GM12878 (cell line): ENCODE measurements around the gene ANO5. TPM values are rescaled to one million over a fixed set of nuclear protein-coding genes. Genes with fewer than 3 reads are reported as not detected.

ENCODE experiments used
- ATAC-seq: fragments of 200-7000 bp; cut with Tn5 transposase; 3 replicates; pipeline ENCODE4 v1.9.1; 2020; ENCODE audit warnings: mild to moderate bottlenecking, moderate library complexity
- BruUV-seq: library from RNA; stranded (reverse); fragments of 400-500 nt; replicated peaks from 2 replicates; lab custom pipeline; 2021; lab: Mats Ljungman, UMichigan
- CTCF ChIA-PET: fragments of 300-600 bp; sonication (Branson Sonifier 250); formaldehyde crosslinking; extraction: SDS; loops from one replicate; lab custom pipeline; 2021; ENCODE audit warnings: inconsistent platforms; lab: Yijun Ruan, JAX
- POLR2A ChIA-PET: fragments of 350-600 bp; formaldehyde crosslinking; extraction: SDS; loops from one replicate; lab custom pipeline; 2021; ENCODE audit warnings: inconsistent platforms; lab: Charles Lee
- RAD21 ChIA-PET: fragments of 300-600 bp; sonication (Branson Sonifier 250); formaldehyde crosslinking; loops from one replicate; lab custom pipeline; 2023; ENCODE audit warnings: antibody characterized with exemption; ENCODE audit not compliant: unreplicated experiment; lab: Charles Lee
- SMC1A ChIA-PET: fragments of 300-600 bp; sonication (Branson Sonifier 250); formaldehyde crosslinking; loops from one replicate; lab custom pipeline; 2023; ENCODE audit not compliant: unreplicated experiment, uncharacterized antibody; lab: Charles Lee
- DNase-seq: peaks from one replicate; pipeline ENCODE4 v3.0.0-alpha.2; 2011; ENCODE audit warnings: low read depth, low spot score
- FAIRE-seq: peaks from 3 replicates; lab custom pipeline; 2011; peaks lifted over from hg19 to GRCh38; lab: Jason Lieb, UNC
- H2AFZ ChIP-seq: 2 replicates; pipeline ENCODE4 v1.6.0; 2011; ENCODE audit warnings: low read depth, low read length, control low read depth; ENCODE audit not compliant: control insufficient read depth
- H3K27ac ChIP-seq: 2 replicates; pipeline ENCODE4 v1.5.1; 2011; ENCODE audit warnings: control low read depth; ENCODE audit not compliant: control insufficient read depth, insufficient read depth
- H3K27me3 ChIP-seq, 2 experiments: replicated peaks in 1 of 2; 2 replicates each; pipeline versions ENCODE4 v1.6.0 to v1.6.1; 2011; ENCODE audit warnings: low read length in 1 of 2; ENCODE audit not compliant: control insufficient read depth in 2 of 2, insufficient read depth in 2 of 2
- H3K36me3 ChIP-seq, 2 experiments: 2 replicates each; pipeline ENCODE4 v1.5.1; 2011; ENCODE audit warnings: low read length in 1 of 2; ENCODE audit not compliant: control insufficient read depth in 2 of 2, insufficient read depth in 2 of 2
- H3K4me1 ChIP-seq: 2 replicates; pipeline ENCODE4 v1.6.1; 2011; ENCODE audit warnings: mild to moderate bottlenecking, low read length, moderate library complexity, mixed read lengths; ENCODE audit not compliant: control insufficient read depth, insufficient read depth
- H3K4me2 ChIP-seq: 2 replicates; pipeline ENCODE4 v1.6.0; 2011; ENCODE audit warnings: control low read depth; ENCODE audit not compliant: control insufficient read depth, insufficient read depth
- H3K4me3 ChIP-seq: fragments of 200-600 bp; sonication (generic); 2 replicates; pipeline ENCODE4 v1.5.1; 2016
- H3K79me2 ChIP-seq: 2 replicates; pipeline ENCODE4 v1.6.0; 2011; ENCODE audit warnings: low read length; ENCODE audit not compliant: control insufficient read depth, insufficient read depth
- H3K9ac ChIP-seq: 2 replicates; pipeline ENCODE4 v1.8.0; 2011; ENCODE audit warnings: low read length, control low read depth, mixed read lengths; ENCODE audit not compliant: control insufficient read depth, insufficient read depth
- H3K9me3 ChIP-seq: replicated peaks from 3 replicates; pipeline ENCODE4 v1.5.1; 2011; ENCODE audit warnings: mild to moderate bottlenecking, low read length; ENCODE audit not compliant: control insufficient read depth, insufficient read depth
- H4K20me1 ChIP-seq: 2 replicates; pipeline ENCODE4 v1.6.0; 2011; ENCODE audit not compliant: control insufficient read depth, insufficient read depth
- BHLHE40 ChIP-seq, 2 experiments: fragments of 450-650 bp in 1 of 2; IDR thresholded peaks; 2 replicates each; pipeline ENCODE4 v1.6.1; 2011 to 2017; ENCODE audit warnings: low read depth in 2 of 2, borderline replicate concordance in 1 of 2, improper control_type of control experiment in 1 of 2, low read length in 1 of 2, mild to moderate bottlenecking in 1 of 2
- CEBPB ChIP-seq, 2 experiments: fragments of 150-350 bp in 1 of 2; IDR thresholded peaks; 2 replicates each; pipeline ENCODE4 v1.6.1; 2012 to 2014; ENCODE audit warnings: low read depth in 2 of 2, low read length in 2 of 2, borderline replicate concordance in 1 of 2, inconsistent platforms in 1 of 2
- CTCF ChIP-seq, 3 experiments: IDR thresholded peaks in 2 of 3; conservative IDR thresholded peaks in 1 of 3; 2 replicates each; pipeline ENCODE4 v1.5.1; 2011; ENCODE audit warnings: low read depth in 3 of 3, low read length in 3 of 3, mild to moderate bottlenecking in 3 of 3, control low read depth in 2 of 3, moderate library complexity in 2 of 3, inconsistent platforms in 1 of 3, mixed read lengths in 1 of 3; ENCODE audit not compliant: control insufficient read depth in 2 of 3, insufficient read depth in 1 of 3; ENCODE audit errors: extremely low read depth in 1 of 3
- HDGF ChIP-seq: fragments of 450-650 bp; IDR thresholded peaks from 2 replicates; pipeline ENCODE4 v1.6.1; 2016; ENCODE audit warnings: antibody characterized with exemption
- MLLT1 ChIP-seq: fragments of 450-650 bp; IDR thresholded peaks from 2 replicates; pipeline ENCODE4 v1.6.1; 2016; ENCODE audit warnings: mild to moderate bottlenecking
- NR2C2 ChIP-seq: IDR thresholded peaks from 2 replicates; pipeline ENCODE4 v1.6.1; 2011; ENCODE audit warnings: borderline replicate concordance, low read depth; ENCODE audit not compliant: control insufficient read depth, insufficient read length
- NRF1 ChIP-seq: conservative IDR thresholded peaks from 2 replicates; pipeline ENCODE4 v1.6.1; 2011; ENCODE audit warnings: mild to moderate bottlenecking, low read depth, low read length, improper control_type of control experiment
- PKNOX1 ChIP-seq: fragments of 450-650 bp; IDR thresholded peaks from 2 replicates; pipeline ENCODE4 v1.6.1; 2016; ENCODE audit warnings: mild to moderate bottlenecking
- PRDM15 ChIP-seq: fragments of 450-650 bp; formaldehyde crosslinking; IDR thresholded peaks from 2 replicates; pipeline ENCODE4 v1.4.0; 2020; ENCODE audit warnings: mild to moderate bottlenecking, moderate library complexity
- RAD51 ChIP-seq: fragments of 450-650 bp; IDR thresholded peaks from 2 replicates; pipeline ENCODE4 v1.6.1; 2016; ENCODE audit warnings: moderate library complexity, mild to moderate bottlenecking, inconsistent platforms
- RCOR1 ChIP-seq: conservative IDR thresholded peaks from 2 replicates; pipeline ENCODE4 v1.6.1; 2012; ENCODE audit warnings: low read depth, low read length, improper control_type of control experiment
- SREBF2 ChIP-seq: IDR thresholded peaks from 2 replicates; pipeline ENCODE4 v1.6.1; 2012; ENCODE audit warnings: mild to moderate bottlenecking, low read length
- ZNF207 ChIP-seq: fragments of 450-650 bp; IDR thresholded peaks from 2 replicates; pipeline ENCODE4 v1.6.1; 2014; ENCODE audit warnings: antibody characterized with exemption, mild to moderate bottlenecking, borderline replicate concordance
- WGBS: methylation state at CpG from one replicate; pipeline ENCODE4 v1.1.6; 2016; ENCODE audit warnings: low lambda C conversion rate; ENCODE audit not compliant: insufficient replicate concordance, insufficient coverage; ENCODE audit errors: missing lambda C conversion rate; 5-methylcytosine and 5-hydroxymethylcytosine counted together
- in situ Hi-C: fragments of 300-500 bp; cut with MboI; formaldehyde crosslinking; loops from 9 replicates; pipeline ENCODE4 v1.14.3; 2018; ENCODE audit warnings: mixed read lengths
- intact Hi-C: fragments of 100-400 bp; cut with micrococcal nuclease; formaldehyde crosslinking; loops from one replicate; pipeline ENCODE4 v1.14.2; 2022; ENCODE audit not compliant: unreplicated experiment
- polyA plus RNA-seq, 11 experiments: library from polyadenylated mRNA; depleted of rRNA in 4 of 11; unstranded in 6 of 11; stranded (reverse) in 5 of 11; fragments of >200 nt; fragmentation: Nextera tagmentation in 4 of 11; fragmentation: Illumina TruSeq in 1 of 11; extraction: Ambion mirVana in 4 of 11; extraction: Trizol in 1 of 11; gene quantifications; 1 replicate in 1 of 11; 2 replicates in 10 of 11; pipeline versions ENCODE4 v1.2.1 to v1.2.3, GENCODE V29; 2011 to 2016; ENCODE audit warnings: inconsistent platforms in 2 of 11, missing spikeins in 2 of 11, low read depth in 1 of 11
- total RNA-seq, 4 experiments: library from RNA; depleted of rRNA in 3 of 4; stranded (reverse); fragments of >200 nt in 3 of 4; fragmentation: Illumina TruSeq in 1 of 4; extraction: Trizol in 1 of 4; gene quantifications; 2 replicates each; pipeline versions ENCODE4 v1.2.1 to v1.2.3, GENCODE V29; 2013 to 2021

Gene ANO5
- total and polyA plus RNA-seq, 10 of the 15 experiments (the other 5 are each of a cell fraction or from before 2014, with no cell fraction given), result 1.6 to 10.2 (median 4.1) TPM

- in situ Hi-C loops (loop anchor here (5.0 kb wide), 1 partner anchor 131 kb away; no protein-coding TSS in a partner anchor), intact Hi-C loops (no loop called here)
- Histone ChIP-seq H3K79me2 (no peaks in the 10 kb centered on the region), H4K20me1 (no peaks in the 10 kb centered on the region), H3K4me1 (no peaks in the 10 kb centered on the region), H3K27me3 (no peaks in the 10 kb centered on the region; a peak in 1 of 4 replicates), H3K4me2 (no peak overlapping the region), H3K36me3 (no peaks in the 10 kb centered on the region), H3K9me3 (no peaks in the 10 kb centered on the region), H2AFZ (no peak overlapping the region), H3K9ac (no peak overlapping the region), H3K27ac (no peak overlapping the region), H3K4me3 (no peak overlapping the region)
- FAIRE-seq (no peak), DNase-seq (no peak), ATAC-seq (no peak)
- ChIA-PET CTCF (interaction anchor here (0.8 kb wide), 1 partner anchor 139 kb away, joined by 4 read pairs; no protein-coding TSS in a partner anchor), POLR2A (no interaction called here), SMC1A (no interaction called here), RAD21 (no interaction called here)
- BruUV-seq, result no TSS peak
- WGBS, result 1% methylated on average over 3 of the region's 3 CpGs
- TF ChIP-seq PRDM15 (CRISPR knock-in tag), result no peak
- TF ChIP-seq CTCF (IDR thresholded peaks at IDR 0.05 in 2 of 3, conservative IDR thresholded peaks at IDR 0.05 in 1 of 3; ENCODE audit: control insufficient read depth in 2 of 3, extremely low read depth in 1 of 3, insufficient read depth in 1 of 3, low read depth in 3 of 3, low read length in 3 of 3), result no peak
- TF ChIP-seq SREBF2, result no peak
- no peak for TF ChIP-seq PKNOX1
- no peak for TF ChIP-seq CEBPB (IDR thresholded peaks at IDR 0.05; ENCODE audit: borderline replicate concordance in 1 of 2, low read depth in 2 of 2, low read length in 2 of 2)
- TF ChIP-seq NRF1, result no peak
- TF ChIP-seq MLLT1, result no peak
- TF ChIP-seq RCOR1, result no peak
- TF ChIP-seq ZNF207, result no peak
- no peak for TF ChIP-seq HDGF
- TF ChIP-seq RAD51, result no peak
- TF ChIP-seq NR2C2, result no peak
- TF ChIP-seq BHLHE40 (IDR thresholded peaks at IDR 0.05; ENCODE audit: borderline replicate concordance in 1 of 2, low read depth in 2 of 2, low read length in 1 of 2), result no peak
Measured at GRCh38 chr11:22165759-22166513, 26.9 kb upstream of the ANO5 start.
